Muscle of leg (tissue), 11 donors: ENCODE measurements around the gene ANKK1. TPM values are rescaled to one million over a fixed set of nuclear protein-coding genes. Genes with fewer than 3 reads are reported as not detected.

ENCODE experiments used
- DNase-seq: peaks from one replicate; pipeline ENCODE4 v3.0.0; 2013
- H3K27ac ChIP-seq: one replicate; pipeline ENCODE4 v1.5.1; 2013; ENCODE audit warnings: mild to moderate bottlenecking, low read length, control low read depth
- H3K27me3 ChIP-seq: one replicate; pipeline ENCODE4 v1.6.1; 2013; ENCODE audit warnings: low read length; ENCODE audit not compliant: control insufficient read depth, insufficient read depth
- H3K36me3 ChIP-seq: one replicate; pipeline ENCODE4 v1.6.1; 2013; ENCODE audit warnings: low read length; ENCODE audit not compliant: control insufficient read depth, insufficient read depth
- H3K4me1 ChIP-seq: one replicate; pipeline ENCODE4 v1.6.1; 2013; ENCODE audit warnings: low read length; ENCODE audit not compliant: control insufficient read depth, insufficient read depth
- H3K4me3 ChIP-seq: one replicate; pipeline ENCODE4 v1.5.1; 2013; ENCODE audit warnings: low read length, control low read depth
- H3K9me3 ChIP-seq: replicated peaks from 2 replicates; pipeline ENCODE4 v1.6.1; 2013; ENCODE audit warnings: low read depth, low read length; ENCODE audit not compliant: control insufficient read depth
- WGBS: methylation state at CpG from one replicate; pipeline ENCODE4 v1.1.5; 2013; ENCODE audit warnings: missing lambda C conversion rate; ENCODE audit not compliant: insufficient coverage; 5-methylcytosine and 5-hydroxymethylcytosine counted together
- polyA plus RNA-seq, 8 donors: library from polyadenylated mRNA; unstranded; fragments of 120-200 nt; gene quantifications; one replicate each; pipeline versions ENCODE4 v1.2.1 to v1.2.3, GENCODE V29; 2013; ENCODE audit warnings: inconsistent platforms in 1 of 8, low replicate concordance in 1 of 8; ENCODE audit not compliant: insufficient read length in 8 of 8, insufficient read depth in 1 of 8
- total RNA-seq: library from RNA; stranded (reverse); fragments of 120-200 nt; gene quantifications from one replicate; pipeline ENCODE4 v1.2.4, GENCODE V29; 2013

The ANKK1 gene
- total and polyA plus RNA-seq, 9 donors: 0.07 to 0.25 (median 0.11) TPM; not detected in 1

GRCh38 chr11:113393501-113393985 is 6.0 kb downstream of the ANKK1 start:
- Histone ChIP-seq H3K36me3 (no peaks in the 10 kb centered on the region), H3K4me3 (no peak overlapping the region), H3K27me3 (peaks cover under 1% of the 10 kb centered on the region), H3K27ac (no peak overlapping the region), H3K9me3 (no peaks in the 10 kb centered on the region), H3K4me1 (no peaks in the 10 kb centered on the region)
- DNase-seq: no peak
- WGBS: 57% methylated on average over 7 of the region's 8 CpGs

GRCh38 chr11:113394919-113395318 is 7.3 kb downstream of the ANKK1 start:
- WGBS: 83% methylated on average over 6 of the region's 11 CpGs
- no peak overlapping the region for H3K27ac ChIP-seq
- no peaks in the 10 kb centered on the region for H3K4me1 ChIP-seq
- no peaks in the 10 kb centered on the region for H3K27me3 ChIP-seq
- no peak overlapping the region for H3K4me3 ChIP-seq
- DNase-seq: no peak
- H3K9me3 ChIP-seq: no peaks in the 10 kb centered on the region
- no peaks in the 10 kb centered on the region for H3K36me3 ChIP-seq

- no peak overlapping the region for H3K4me3 ChIP-seq
These were observed 8.3 kb downstream of the ANKK1 start for GRCh38 chr11:113395782-113396336.

GRCh38 chr11:113396690-113397089 is 9.1 kb downstream of the ANKK1 start:
- H3K27me3 ChIP-seq: no peaks in the 10 kb centered on the region
- 14% methylated on average over 1 of the region's 1 CpG for WGBS
- H3K36me3 ChIP-seq: no peaks in the 10 kb centered on the region
- no peaks in the 10 kb centered on the region for H3K4me1 ChIP-seq
- no peak overlapping the region for H3K4me3 ChIP-seq
- DNase-seq: no peak
- H3K27ac ChIP-seq: no peak overlapping the region
- no peaks in the 10 kb centered on the region for H3K9me3 ChIP-seq

More at GRCh38 chr11:113395782-113396336, 8.3 kb downstream of the ANKK1 start:
- no peaks in the 10 kb centered on the region for H3K27me3 ChIP-seq
- WGBS: 93% methylated on average over 5 of the region's 9 CpGs
- DNase-seq: no peak
- no peaks in the 10 kb centered on the region for H3K4me1 ChIP-seq
- H3K36me3 ChIP-seq: no peaks in the 10 kb centered on the region
- H3K9me3 ChIP-seq: no peaks in the 10 kb centered on the region
- no peak overlapping the region for H3K27ac ChIP-seq

- Histone ChIP-seq H3K27me3 (no peaks in the 10 kb centered on the region), H3K4me1 (no peaks in the 10 kb centered on the region), H3K27ac (no peak overlapping the region), H3K9me3 (no peaks in the 10 kb centered on the region), H3K36me3 (no peaks in the 10 kb centered on the region), H3K4me3 (no peak overlapping the region)
- WGBS: 72% methylated on average over 4 of the region's 7 CpGs
- DNase-seq: no peak
These were observed 9.6 kb downstream of the ANKK1 start for GRCh38 chr11:113397212-113397611.

- H3K4me1 ChIP-seq: no peaks in the 10 kb centered on the region
- H3K36me3 ChIP-seq: no peaks in the 10 kb centered on the region
- WGBS: 96% methylated on average over 3 of the region's 4 CpGs
- peaks cover 2% of the 10 kb centered on the region for H3K27me3 ChIP-seq
- H3K4me3 ChIP-seq: no peak overlapping the region
- no peaks in the 10 kb centered on the region for H3K9me3 ChIP-seq
- H3K27ac ChIP-seq: no peak overlapping the region
- DNase-seq: no peak
These were observed 10.2 kb downstream of the ANKK1 start for GRCh38 chr11:113397821-113398220.

- Histone ChIP-seq H3K27ac (no peak overlapping the region), H3K36me3 (no peaks in the 10 kb centered on the region), H3K27me3 (peaks cover 6% of the 10 kb centered on the region), H3K4me1 (no peaks in the 10 kb centered on the region), H3K9me3 (no peaks in the 10 kb centered on the region), H3K4me3 (no peak overlapping the region)
- DNase-seq: no peak
- 84% methylated on average over 20 of the region's 24 CpGs for WGBS
These were observed 11.3 kb downstream of the ANKK1 start for GRCh38 chr11:113398669-113399430.

- Histone ChIP-seq H3K9me3 (no peaks in the 10 kb centered on the region), H3K4me3 (no peak overlapping the region), H3K27ac (no peak overlapping the region), H3K36me3 (no peaks in the 10 kb centered on the region), H3K27me3 (peaks cover 6% of the 10 kb centered on the region), H3K4me1 (no peaks in the 10 kb centered on the region)
- DNase-seq: no peak
- 49% methylated on average over 3 of the region's 5 CpGs for WGBS
These were observed 13.2 kb downstream of the ANKK1 start for GRCh38 chr11:113400631-113401230.

GRCh38 chr11:113401718-113402117 is 14.1 kb downstream of the ANKK1 start:
- DNase-seq: peak; percentile 44
- 66% methylated on average over 2 of the region's 2 CpGs for WGBS
- H3K4me1 ChIP-seq: no peaks in the 10 kb centered on the region

GRCh38 chr11:113404859-113405430 is 17.4 kb downstream of the ANKK1 start:
- Histone ChIP-seq H3K4me3 (no peak overlapping the region), H3K9me3 (no peaks in the 10 kb centered on the region), H3K36me3 (no peaks in the 10 kb centered on the region), H3K27me3 (peaks cover 6% of the 10 kb centered on the region), H3K4me1 (no peaks in the 10 kb centered on the region), H3K27ac (no peak overlapping the region)
- DNase-seq: no peak
- WGBS: 86% methylated on average over 7 of the region's 7 CpGs

More at GRCh38 chr11:113401718-113402117, 14.1 kb downstream of the ANKK1 start:
- Histone ChIP-seq H3K9me3 (no peaks in the 10 kb centered on the region), H3K36me3 (no peaks in the 10 kb centered on the region), H3K4me3 (no peak overlapping the region), H3K27ac (no peak overlapping the region), H3K27me3 (peaks cover 6% of the 10 kb centered on the region)
